Hematopoietic multipotent progenitor cell (in vitro differentiated cells): ENCODE data around the gene PRAMEF12. TPM values are rescaled to one million over a fixed set of nuclear protein-coding genes. Genes with fewer than 3 reads are reported as not detected.
"Not testable (repeated sequence)": the region's sequence is repeated elsewhere in the genome, so short reads cannot be mapped to it uniquely, and the experiment has no call there.

ENCODE experiments used
- DNase-seq, 3 donors: peaks; one replicate each; pipeline ENCODE4 v3.0.0-alpha.2; 2011 to 2015; ENCODE audit warnings: low read depth in 2 of 3, low spot score in 2 of 3
- total RNA-seq: library from RNA; depleted of rRNA; stranded (reverse); fragments of >200 nt; gene quantifications from one replicate; pipeline ENCODE4 v1.2.3, GENCODE V29; 2012

Gene PRAMEF12
- total RNA-seq, 1 donor, result not detected

DNA sequence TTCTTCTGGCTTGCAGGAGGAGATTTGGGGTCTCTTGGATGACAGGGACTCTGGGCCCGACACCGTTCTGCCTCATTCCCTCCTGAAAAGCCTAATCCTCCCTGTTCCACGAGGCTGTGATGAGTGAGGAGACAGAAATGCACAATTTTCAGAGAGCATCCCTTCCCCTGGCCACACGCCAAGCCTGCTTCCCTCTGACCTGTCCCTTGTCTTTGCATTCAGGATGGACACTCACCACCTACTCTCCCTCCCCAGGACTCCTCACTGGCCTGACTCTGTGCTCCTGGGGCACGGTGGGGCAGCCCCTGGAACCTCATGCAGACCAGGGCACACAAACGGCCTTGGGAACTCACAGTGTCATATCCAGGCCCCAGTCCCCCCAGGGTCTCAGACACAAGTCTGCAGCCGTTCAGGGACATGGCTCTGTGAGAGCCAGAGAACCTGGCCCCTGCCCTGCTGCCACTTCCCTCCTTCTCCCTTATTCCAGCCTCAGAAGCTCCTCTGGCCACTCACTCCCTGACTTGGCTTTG is 3.5 kb upstream of the PRAMEF12 start:
- no peak for DNase-seq

DNA sequence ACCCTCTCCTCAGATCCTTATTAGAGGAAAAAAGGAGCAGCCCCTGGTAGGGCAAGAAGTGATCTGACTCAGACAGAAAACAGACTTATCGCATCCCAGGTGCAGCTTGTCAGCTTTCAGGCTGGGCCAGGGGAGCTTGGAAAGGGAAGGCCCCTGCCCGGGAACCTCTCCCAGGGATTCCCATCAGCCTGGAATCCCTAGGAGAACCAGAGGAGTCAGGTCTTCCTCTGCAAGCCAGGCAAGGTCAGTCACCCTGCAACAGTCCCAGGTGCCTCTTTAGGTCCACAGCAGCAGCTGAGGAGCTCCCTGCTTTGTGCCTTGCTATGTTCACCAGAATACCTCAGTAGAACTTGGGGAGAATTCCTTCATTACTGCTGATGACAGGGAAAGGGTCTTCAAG is 2.9 kb upstream of the PRAMEF12 start:
- DNase-seq, result no peak

DNA sequence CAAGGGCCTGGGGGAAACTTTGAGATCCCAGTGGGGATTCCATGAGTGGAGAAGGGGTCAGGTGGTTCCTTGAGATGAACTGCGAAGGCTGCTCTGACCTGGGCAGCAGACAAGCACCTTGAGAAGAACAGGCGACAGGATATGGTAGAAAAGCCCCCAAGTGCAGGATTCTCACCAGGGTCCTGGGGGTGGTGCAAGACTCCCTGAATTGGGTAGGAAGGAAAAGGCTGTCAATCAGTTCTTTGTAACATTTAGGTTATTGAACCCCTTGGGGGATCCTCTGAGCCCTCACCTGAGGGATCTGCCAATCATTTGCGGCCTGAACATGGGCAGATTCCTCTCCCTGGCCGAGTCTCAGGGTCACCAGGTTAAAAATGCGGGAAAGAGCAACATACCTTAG is 2.4 kb upstream of the PRAMEF12 start:
- DNase-seq, result no peak

DNA sequence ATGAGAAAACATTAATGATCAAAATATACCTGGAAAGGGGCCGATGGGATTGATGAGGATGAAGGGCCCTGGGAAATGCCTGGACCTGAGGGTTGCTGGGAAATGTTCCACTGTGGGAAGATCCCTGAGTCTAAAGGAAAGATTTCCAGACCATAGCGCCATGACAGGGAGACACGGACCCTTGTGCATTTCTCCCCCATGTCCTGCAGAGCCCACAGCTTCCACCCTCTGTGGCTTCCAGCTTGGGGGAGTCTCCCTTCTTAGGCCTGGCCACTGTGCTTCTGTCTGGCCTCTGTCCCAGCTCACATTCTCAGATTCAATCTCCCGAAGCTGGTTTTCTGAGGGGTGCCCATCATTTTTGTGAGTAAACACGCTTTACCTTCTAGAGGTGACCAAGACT is 1.0 kb upstream of the PRAMEF12 start:
- DNase-seq, result no peak

DNA sequence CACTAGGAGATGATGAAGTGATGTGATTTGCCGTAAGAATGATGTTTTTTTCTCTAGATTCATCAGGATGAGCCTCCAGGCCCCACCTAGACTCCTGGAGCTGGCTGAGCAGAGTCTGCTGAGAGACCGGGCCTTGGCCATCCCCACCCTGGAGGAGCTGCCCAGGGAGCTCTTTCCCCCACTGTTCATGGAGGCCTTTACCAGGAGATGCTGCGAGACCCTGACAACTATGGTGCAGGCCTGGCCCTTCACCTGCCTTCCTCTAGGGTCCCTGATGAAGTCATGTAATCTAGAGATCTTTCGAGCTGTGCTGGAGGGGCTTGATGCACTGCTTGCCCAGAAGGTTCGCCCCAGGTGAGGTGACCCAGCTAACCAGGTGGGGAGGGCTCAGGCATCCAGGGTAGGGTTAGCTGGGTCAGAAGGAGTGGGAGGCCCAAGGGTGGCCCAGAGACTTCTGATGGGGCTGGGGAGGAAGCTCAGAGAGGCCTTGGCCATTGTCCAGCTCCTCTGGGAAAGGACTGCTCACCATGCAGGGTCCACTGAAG is 1.3 kb downstream of the PRAMEF12 start:
- DNase-seq, result no peak

DNA sequence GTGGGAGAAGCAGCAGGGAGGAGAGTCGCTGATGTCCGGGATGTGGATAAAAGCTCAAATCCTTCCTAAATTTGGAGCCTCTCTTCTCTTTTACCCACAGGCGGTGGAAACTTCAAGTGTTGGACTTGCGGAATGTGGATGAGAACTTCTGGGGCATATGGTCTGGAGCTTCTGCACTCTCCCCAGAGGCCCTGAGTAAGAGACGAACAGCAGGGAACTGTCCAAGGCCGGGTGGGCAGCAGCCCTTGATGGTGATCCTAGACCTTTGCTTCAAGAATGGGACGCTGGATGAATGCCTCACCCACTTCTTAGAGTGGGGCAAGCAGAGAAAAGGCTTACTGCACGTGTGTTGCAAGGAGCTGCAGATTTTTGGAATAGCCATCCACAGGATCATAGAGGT is 1.9 kb downstream of the PRAMEF12 start:
- DNase-seq, result no peak

DNA sequence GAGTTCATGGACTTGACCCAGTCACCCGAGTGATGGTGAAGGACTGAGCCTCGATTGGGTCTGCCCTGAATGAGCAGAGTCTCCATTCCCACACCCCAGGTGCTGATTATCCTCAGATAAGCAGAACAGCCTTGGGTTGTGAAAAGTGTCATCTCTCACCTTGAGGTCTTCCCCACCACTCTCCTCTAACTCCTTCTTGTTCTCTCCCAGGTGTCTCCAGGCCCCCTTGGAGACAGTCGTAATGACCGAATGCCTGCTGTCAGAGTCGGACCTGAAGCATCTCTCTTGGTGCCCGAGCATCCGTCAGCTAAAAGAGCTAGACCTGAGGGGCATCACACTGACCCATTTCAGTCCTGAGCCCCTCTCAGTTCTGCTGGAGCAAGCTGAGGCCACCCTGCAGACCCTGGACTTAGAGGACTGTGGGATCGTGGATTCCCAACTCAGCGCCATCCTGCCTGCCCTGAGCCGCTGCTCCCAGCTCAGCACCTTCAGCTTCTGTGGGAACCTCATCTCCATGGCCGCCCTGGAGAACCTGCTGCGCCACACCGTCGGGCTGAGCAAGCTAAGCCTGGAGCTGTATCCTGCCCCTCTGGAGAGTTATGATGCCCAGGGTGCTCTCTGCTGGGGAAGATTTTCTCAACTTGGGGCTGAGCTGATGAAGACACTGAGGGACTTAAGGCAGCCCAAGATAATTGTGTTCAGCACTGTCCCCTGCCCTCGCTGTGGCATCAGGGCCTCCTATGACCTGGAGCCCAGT is 3.4 kb downstream of the PRAMEF12 start:
- DNase-seq, result no peak

DNA sequence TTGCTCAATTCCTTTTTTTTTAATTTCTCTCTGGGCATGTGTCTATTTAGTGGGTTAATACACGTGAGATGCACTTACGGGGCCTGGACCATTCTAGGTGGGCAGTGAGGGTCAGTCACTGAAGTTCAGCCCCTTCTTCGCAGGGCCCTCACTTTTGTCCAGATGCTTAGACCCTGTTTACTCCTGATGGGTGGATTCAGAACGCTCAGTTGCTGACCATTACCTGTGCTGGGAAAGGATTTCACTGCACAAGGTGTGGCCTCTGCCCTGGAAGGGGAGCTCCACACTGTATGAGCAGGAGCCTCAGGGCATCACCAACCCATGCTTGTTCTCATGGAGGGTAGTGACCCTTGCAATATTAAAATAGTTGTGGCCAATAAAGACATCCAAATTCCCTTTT is 4.5 kb downstream of the PRAMEF12 start:
- DNase-seq, result no peak

DNA sequence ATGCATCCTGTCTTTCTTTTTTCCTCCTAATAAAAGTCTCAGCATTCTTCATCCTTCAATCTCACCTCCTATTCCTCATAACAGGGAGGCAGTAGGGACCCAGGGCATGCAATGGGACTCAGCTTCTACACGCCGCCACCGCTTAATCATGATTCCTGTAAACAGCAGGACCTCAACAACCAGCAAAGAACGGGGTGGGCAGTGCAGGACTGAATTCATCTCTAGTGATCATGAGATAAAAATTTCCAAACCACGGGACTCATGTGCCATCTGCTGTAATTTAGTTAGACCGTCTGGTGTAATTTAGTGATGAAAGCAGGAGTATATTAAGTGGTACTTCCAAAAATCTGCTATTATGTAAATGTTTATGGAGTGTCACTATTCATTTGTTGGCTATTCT is 5.4 kb downstream of the PRAMEF12 start:
- DNase-seq, result no peak

DNA sequence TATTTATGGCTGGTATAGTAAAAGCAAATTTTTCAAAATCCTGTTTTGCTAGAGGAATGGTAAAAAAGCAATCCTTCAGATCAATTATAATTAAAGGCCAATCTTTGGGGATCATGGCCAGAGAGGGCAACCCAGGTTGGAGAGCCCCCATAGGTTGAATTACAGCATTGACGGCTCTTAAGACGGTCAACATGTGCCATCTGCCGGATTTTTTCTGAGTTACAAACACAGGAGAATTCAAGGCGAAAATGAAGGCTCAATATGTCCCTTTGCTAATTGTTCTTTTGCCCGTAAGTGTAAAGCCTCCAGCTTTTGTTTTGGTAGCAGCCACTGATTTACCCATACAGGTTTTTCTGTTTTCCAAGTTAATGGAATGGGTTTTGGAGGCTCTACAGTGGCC is 8.0 kb downstream of the PRAMEF12 start:
- not testable (repeated sequence) for DNase-seq

DNA sequence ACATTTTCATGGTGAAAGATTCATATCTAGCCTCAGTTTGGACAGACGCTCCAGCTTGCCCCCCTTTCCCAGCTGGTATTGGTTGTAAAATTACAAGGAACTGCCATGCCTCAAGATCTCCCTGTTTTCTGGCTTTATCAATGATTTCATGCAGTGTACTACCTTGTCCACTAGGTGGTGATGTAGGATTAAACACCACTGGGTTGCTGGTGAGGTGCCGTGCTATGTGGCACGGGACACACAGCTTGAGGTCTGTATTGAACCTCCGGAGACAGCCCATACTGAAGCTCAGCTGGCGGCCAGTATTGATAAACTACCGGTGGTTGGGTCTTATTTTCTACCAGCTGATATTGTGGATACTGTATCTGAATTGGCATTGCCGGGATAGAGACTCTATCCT is 10.2 kb downstream of the PRAMEF12 start:
- not testable (repeated sequence) for DNase-seq

DNA sequence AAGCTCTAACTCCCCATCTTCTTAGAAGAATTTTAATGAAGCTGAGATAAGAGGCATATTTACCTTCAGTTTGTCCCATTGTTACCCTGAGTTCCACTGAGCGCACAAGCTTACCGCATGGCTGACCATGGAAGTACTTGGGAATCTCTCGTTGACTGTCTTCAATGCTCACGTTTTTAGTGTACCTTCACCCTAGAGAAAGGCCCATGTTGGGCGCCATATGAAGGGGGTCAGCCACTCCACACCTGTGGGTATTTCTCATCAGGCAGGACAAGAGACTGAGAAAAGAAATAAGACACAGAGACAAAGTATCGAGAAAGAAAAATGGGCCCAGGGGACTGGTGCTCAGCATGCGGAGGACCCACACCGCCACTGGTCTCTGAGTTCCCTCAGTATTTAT is 11.2 kb downstream of the PRAMEF12 start:
- DNase-seq, result peak in 1 of 3 donors; percentile 5

DNA sequence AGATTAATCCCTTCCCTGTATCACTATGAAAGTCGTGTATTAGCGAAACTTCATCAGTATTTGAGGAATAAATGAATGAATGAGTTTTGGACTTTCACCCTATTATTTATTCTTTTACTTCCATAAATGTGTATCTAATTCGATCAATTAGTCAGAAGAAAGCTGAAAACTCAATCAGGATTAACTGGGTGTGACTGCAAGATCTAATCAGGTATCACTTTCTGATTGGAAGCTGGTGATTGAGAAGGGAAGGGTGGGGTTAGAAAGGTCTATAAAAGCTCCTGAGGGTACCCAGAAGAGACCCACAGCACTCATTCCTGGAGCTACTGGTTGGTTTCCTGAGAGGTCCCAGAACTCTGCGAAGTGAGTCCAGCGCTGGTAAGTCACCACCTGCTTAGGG is 17.6 kb downstream of the PRAMEF12 start, which contains the start of gene PRAMEF1:
Gene PRAMEF1, plus strand, starts transcription at position 301 of the 400 bp plus-strand sequence. CDS start 1,831 bp downstream, outside the sequence.
- DNase-seq, result not testable (repeated sequence)

DNA sequence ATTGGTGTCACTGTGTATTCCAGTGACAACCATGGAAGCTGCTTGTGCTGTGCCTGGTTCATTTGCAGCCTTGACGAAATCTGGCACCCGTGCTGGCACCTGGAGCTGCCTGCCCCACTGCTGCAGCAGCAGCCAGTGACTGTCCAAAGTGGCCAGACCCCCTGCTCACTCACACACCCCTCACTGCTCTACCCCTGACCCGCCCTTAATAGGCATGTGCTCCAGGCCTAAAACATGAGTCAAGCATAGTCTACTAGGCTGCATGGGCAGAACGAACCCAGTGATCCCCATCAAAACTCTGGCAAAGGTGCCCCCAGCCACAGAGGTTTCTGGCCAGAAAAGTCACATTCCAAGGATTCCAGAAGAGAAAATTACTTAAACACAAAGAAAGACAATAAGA is 25.4 kb downstream of the PRAMEF12 start:
- no peak for DNase-seq

DNA sequence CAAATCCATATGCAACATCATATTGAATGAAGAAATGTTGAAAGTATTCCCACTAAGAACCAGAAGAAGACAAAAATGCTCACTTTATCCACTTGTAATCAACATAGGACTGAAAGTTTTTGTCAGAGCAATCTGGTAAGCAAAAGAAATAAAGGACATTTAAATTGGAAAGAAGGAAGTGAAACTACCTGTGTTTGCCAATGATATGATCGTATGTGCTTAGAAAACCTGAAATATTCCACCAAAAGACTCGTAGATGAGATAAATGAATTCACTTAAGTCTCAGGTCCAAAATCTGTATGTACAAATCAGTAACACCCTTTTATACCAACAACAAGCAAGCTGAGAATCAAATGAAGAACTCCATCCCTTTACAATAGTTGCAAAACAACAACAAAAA is 26.2 kb downstream of the PRAMEF12 start:
- no peak for DNase-seq

DNA sequence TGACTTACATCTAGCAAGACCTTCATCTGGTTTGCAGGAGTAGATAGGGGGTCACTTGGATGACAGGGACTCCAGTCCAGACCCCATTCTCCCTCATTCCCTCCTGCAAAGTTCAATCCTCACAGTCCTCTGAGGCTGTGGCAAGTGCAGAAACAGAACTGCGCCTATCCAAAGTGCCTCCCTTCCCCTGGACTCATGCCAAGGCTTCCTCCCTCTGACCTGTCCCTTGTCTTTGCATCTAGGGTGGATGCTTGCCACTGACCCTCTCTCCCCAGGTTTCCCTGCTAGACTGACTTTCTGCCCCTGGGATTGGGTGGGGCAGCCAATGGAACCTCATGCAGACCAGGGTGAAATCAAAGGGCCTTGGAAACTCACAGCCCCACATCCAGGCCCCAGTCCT is 36.4 kb downstream of the PRAMEF12 start:
- no peak for DNase-seq

DNA sequence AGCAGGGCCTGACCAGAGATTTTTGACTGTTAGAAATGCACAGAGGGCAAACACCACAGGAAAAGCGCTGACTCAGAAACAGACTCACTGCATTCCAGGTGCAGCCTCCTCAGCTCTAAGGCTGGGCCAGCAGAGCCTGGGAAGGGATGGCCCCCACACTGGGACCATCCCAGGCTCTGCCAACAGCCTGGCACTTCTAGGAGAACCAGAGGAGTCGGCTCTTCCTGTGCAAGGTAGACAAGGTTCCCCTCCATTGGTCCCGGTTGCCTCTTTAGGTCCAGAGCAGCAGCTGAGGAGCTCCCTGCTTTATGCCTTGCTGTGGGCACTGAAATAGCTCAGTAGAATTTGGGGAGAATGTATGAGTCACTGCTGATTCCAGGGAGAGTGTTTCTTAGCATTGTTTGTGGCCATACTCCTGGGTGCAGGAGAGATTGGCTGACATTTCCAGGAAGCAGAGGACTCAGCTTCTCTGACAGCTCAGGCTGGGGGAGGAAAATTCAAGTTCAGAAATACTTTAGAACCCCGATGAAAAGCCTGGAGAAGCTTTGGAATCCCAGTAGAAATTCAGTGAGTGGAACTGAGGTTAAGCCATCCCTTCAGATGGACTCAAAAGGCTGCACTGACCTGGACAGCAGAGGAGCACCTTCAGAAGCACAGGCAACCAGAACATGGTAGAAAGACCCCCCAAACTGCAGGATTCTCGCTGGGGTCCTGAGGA is 37.3 kb downstream of the PRAMEF12 start:
- DNase-seq, result no peak

DNA sequence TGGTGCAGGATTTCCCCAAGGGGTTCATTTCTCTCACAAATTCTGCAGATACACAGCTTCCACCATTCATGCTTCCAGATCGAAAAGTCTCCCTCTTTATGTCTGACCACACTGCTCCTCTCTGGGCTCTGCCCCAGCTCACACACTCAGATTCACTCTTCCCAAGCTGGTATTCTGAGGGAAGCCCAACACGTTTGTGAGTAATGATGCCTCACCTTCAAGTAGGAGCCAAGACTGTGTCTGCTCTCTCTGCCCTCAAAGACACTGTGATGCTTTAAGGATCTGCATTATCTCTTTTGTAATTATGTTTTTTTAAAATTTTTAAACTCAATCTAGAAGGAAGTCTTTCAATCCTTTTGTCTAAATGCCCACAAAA is 37.9 kb downstream of the PRAMEF12 start:
- no peak for DNase-seq

DNA sequence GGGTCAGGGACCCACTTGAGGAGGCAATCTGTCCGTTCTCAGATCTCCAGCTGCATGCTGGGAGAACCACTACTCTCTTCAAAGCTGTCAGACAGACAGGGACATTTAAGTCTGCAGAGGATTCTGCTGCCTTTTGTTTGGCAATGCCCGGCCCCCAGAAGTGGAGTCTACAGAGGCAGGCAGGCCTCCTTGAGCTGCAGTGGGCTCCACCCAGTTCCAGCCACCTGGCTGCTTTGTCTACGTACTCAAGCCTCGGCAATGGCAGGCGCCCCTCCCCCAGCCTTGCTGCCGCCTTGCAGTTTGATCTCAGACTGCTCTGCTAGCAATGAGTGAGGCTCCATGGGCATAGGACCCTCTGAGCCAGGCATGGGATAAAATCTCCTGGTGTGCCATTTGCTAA is 45.5 kb downstream of the PRAMEF12 start:
- not testable (repeated sequence) for DNase-seq
